Gastrocnemius medialis (tissue), 4 donors: ENCODE data around the gene UTF1. TPM values are rescaled to one million over a fixed set of nuclear protein-coding genes. Genes with fewer than 3 reads are reported as not detected.

Source experiments
- ATAC-seq, 2 donors: fragments of 150-250 bp; one replicate each; pipeline ENCODE4 v1.9.1; 2016
- DNase-seq, 2 donors: peaks; one replicate each; pipeline ENCODE4 v3.0.0-alpha.2; 2019
- H3K27ac ChIP-seq, 4 donors: fragments of 200-600 bp; sonication (generic); 1 replicate in 1 of 4; 2 replicates in 3 of 4; pipeline ENCODE4 v1.5.1; 2016 to 2018; ENCODE audit warnings: mild to moderate bottlenecking in 2 of 4, moderate library complexity in 1 of 4
- H3K27me3 ChIP-seq, 3 donors: fragments of 200-600 bp; sonication (generic) in 2 of 3; 1 replicate in 1 of 3; 2 replicates in 2 of 3; pipeline versions ENCODE4 v1.5.1 to v1.6.0; 2016 to 2019; ENCODE audit warnings: mild to moderate bottlenecking in 1 of 3, moderate library complexity in 1 of 3
- H3K36me3 ChIP-seq, 2 donors: fragments of 200-600 bp; sonication (generic) in 1 of 2; one replicate each; pipeline ENCODE4 v1.5.1; 2017 to 2018
- H3K4me1 ChIP-seq, 2 donors: fragments of 200-600 bp; sonication (generic) in 1 of 2; one replicate each; pipeline ENCODE4 v1.5.1; 2016 to 2017; ENCODE audit warnings: mild to moderate bottlenecking in 2 of 2
- H3K4me3 ChIP-seq, 4 donors: fragments of 200-600 bp; sonication (generic) in 3 of 4; 1 replicate in 1 of 4; 2 replicates in 3 of 4; pipeline ENCODE4 v1.5.1; 2016 to 2019; ENCODE audit warnings: mild to moderate bottlenecking in 2 of 4
- H3K9me3 ChIP-seq, 3 donors: fragments of 200-600 bp; sonication (generic) in 2 of 3; 1 replicate in 1 of 3; 2 replicates in 2 of 3; pipeline ENCODE4 v1.5.1; 2016 to 2019
- POLR2A ChIP-seq, 2 donors: fragments of 450-650 bp; IDR thresholded peaks; one replicate each; pipeline ENCODE4 v1.6.1; 2017; ENCODE audit warnings: antibody characterized with exemption in 2 of 2, mild to moderate bottlenecking in 2 of 2, moderate library complexity in 2 of 2
- in situ Hi-C, 4 donors: fragments of 200-750 bp; cut with MboI; loops; one replicate each; pipeline versions ENCODE4 v1.15.0 to v1.8.0; 2017; ENCODE audit warnings: low sequenced_read_pairs in 4 of 4
- intact Hi-C: fragments of 100-400 bp; cut with DNase I; formaldehyde crosslinking; loops from one replicate; pipeline ENCODE4 v1.15.1; 2023; ENCODE audit warnings: low total_unique reads
- total RNA-seq, 4 donors: library from RNA; depleted of rRNA; stranded (reverse); fragments of >200 nt; gene quantifications; one replicate each; pipeline versions ENCODE4 v1.1.0 to v1.2.3, GENCODE V29; 2016
- TF ChIP-seq, protein P1 (sequence below), 5 experiments: fragments of 450-650 bp in 3 of 5; fragments of 200-600 bp in 2 of 5; sonication (generic) in 2 of 5; IDR thresholded peaks in 4 of 5; conservative IDR thresholded peaks in 1 of 5; 1 replicate in 4 of 5; 2 replicates in 1 of 5; pipeline ENCODE4 v1.5.1; 2016 to 2019; ENCODE audit warnings: antibody characterized with exemption in 5 of 5, mild to moderate bottlenecking in 3 of 5, moderate library complexity in 3 of 5

The UTF1 gene
- total RNA-seq, 4 donors from 2014 or later, result not detected

DNA sequence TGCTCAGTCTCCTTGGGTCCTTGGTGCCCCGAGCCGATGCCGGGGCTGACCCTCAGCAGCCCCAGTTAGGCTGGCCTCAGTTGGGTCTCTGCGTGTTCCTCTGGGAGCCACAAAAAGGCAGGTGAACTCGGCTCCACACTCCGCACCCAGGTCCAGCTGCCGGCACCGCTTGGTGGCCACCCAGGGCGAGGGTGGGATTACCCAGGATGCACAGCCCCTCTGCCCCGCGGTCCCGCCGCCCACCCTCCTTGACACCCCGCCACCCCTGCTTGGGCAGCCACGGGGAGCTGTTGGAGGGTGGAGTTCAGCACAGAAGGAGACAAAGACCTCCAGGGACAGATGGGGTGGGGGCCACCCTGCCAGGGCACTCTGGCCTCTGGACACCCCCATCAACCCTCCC is 25.3 kb downstream of the UTF1 start:
- in situ Hi-C loops (no loop called here), intact Hi-C loops (no loop called here)
- Histone ChIP-seq H3K4me3 (no peak overlapping the region), H3K4me1 (peaks cover 6 to 14% of the 10 kb centered on the region in 2 donors), H3K27me3 (peaks cover 0 to 2% (median 0%) of the 10 kb centered on the region in 3 donors), H3K36me3 (no peaks in the 10 kb centered on the region), H3K27ac (no peak overlapping the region), H3K9me3 (no peaks in the 10 kb centered on the region)
- TF ChIP-seq, protein P1, sequence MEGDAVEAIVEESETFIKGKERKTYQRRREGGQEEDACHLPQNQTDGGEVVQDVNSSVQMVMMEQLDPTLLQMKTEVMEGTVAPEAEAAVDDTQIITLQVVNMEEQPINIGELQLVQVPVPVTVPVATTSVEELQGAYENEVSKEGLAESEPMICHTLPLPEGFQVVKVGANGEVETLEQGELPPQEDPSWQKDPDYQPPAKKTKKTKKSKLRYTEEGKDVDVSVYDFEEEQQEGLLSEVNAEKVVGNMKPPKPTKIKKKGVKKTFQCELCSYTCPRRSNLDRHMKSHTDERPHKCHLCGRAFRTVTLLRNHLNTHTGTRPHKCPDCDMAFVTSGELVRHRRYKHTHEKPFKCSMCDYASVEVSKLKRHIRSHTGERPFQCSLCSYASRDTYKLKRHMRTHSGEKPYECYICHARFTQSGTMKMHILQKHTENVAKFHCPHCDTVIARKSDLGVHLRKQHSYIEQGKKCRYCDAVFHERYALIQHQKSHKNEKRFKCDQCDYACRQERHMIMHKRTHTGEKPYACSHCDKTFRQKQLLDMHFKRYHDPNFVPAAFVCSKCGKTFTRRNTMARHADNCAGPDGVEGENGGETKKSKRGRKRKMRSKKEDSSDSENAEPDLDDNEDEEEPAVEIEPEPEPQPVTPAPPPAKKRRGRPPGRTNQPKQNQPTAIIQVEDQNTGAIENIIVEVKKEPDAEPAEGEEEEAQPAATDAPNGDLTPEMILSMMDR (IDR thresholded peaks at IDR 0.05 in 4 of 5, conservative IDR thresholded peaks at IDR 0.05 in 1 of 5), result no peak
- no peak for TF ChIP-seq POLR2A (IDR thresholded peaks at IDR 0.05)
- no peak for DNase-seq
- ATAC-seq, result no peak

DNA sequence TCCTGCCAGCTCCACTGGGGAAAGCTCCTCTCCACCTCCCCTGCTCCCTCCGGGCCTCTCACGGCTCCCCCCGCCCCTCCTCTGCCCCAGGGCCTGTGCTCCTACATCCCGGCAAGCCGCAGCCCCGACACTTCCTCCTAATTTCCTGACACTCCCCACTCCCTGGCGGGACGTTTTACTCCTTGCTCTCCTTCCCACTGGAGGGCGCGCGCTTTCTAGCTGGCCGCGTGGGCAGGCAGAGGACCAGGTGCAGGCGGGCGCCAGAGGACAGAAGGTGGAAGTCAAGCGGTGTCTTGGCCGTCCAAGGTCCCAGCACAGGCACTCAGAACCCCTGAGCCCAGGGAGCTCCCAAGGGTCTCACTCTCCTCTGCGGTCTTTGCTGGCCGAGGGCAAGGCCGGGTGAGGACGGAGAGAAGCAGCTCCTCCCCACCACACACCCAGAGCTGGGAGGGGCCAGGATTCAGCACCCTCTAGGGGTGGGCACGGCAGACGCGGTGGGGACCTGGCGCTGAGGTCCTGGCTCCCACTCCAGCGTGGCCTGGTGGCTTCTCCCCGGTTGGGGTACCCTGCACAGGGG is 27.6 kb downstream of the UTF1 start:
- DNase-seq (peak; percentile 33 to 35), ATAC-seq (no peak)
- Histone ChIP-seq H3K27me3 (no peaks in the 10 kb centered on the region), H3K4me1 (peaks cover 21 to 26% of the 10 kb centered on the region in 2 donors), H3K27ac (no peak overlapping the region), H3K4me3 (peak overlapping the region in 3 of 4 donors; percentile 32 to 37 (median 34)), H3K36me3 (no peaks in the 10 kb centered on the region), H3K9me3 (no peaks in the 10 kb centered on the region)
- intact Hi-C loops (no loop called here), in situ Hi-C loops (no loop called here)
- no peak for TF ChIP-seq POLR2A (IDR thresholded peaks at IDR 0.05)
- TF ChIP-seq, protein P1 (IDR thresholded peaks at IDR 0.05 in 4 of 5, conservative IDR thresholded peaks at IDR 0.05 in 1 of 5), result peak in 2 of 5 experiments; percentile 30 to 40

DNA sequence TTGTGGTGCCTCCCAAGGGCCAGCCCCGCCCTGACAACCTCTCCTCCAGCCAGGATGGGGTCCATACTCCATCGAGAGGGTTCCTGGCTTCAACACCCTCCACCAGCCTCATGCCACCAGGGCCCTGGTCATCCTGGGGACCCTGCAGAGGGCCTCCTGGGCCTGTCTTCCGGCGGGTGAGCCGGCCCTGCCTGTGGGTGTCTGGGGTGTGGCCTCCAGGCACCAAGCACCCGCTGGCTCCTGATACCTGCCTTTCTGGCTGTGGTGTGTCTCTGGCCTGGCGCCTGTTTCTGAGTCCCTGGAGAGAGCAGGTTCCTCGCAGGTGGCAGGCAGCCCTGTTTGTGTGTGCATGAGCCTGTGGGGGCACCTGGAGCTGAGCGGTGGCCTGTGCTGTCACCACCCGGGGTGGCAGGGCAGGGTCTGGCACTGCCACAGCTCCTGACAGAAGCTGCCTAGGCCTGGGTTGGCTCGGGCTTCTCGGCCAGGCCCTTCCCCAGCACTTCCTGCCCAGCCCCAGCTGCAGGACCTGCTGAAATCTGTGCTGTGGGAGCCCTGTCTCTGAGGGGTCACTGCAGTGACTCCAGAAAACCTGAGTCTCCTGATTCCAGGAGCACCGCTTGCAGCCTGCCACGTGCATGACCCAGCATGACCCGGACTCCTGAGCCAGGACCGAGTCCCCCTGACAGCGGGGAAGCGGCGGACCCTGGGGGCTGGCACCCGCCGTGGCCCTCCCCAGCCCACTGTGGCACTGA is 28.2 kb downstream of the UTF1 start:
- H3K36me3 ChIP-seq, result no peaks in the 10 kb centered on the region
- H3K9me3 ChIP-seq, result no peaks in the 10 kb centered on the region
- ATAC-seq, result no peak
- H3K4me3 ChIP-seq, result no peak overlapping the region
- peaks cover 22 to 27% of the 10 kb centered on the region in 2 donors for H3K4me1 ChIP-seq
- peak overlapping the region in 3 of 4 donors; percentile 7 to 57 (median 19) for H3K27ac ChIP-seq
- in situ Hi-C loops (no loop called here), intact Hi-C loops (no loop called here)
- no peak for DNase-seq
- H3K27me3 ChIP-seq, result no peaks in the 10 kb centered on the region
- no peak for TF ChIP-seq POLR2A (IDR thresholded peaks at IDR 0.05)
- TF ChIP-seq, protein P1 (IDR thresholded peaks at IDR 0.05 in 4 of 5, conservative IDR thresholded peaks at IDR 0.05 in 1 of 5), result no peak

DNA sequence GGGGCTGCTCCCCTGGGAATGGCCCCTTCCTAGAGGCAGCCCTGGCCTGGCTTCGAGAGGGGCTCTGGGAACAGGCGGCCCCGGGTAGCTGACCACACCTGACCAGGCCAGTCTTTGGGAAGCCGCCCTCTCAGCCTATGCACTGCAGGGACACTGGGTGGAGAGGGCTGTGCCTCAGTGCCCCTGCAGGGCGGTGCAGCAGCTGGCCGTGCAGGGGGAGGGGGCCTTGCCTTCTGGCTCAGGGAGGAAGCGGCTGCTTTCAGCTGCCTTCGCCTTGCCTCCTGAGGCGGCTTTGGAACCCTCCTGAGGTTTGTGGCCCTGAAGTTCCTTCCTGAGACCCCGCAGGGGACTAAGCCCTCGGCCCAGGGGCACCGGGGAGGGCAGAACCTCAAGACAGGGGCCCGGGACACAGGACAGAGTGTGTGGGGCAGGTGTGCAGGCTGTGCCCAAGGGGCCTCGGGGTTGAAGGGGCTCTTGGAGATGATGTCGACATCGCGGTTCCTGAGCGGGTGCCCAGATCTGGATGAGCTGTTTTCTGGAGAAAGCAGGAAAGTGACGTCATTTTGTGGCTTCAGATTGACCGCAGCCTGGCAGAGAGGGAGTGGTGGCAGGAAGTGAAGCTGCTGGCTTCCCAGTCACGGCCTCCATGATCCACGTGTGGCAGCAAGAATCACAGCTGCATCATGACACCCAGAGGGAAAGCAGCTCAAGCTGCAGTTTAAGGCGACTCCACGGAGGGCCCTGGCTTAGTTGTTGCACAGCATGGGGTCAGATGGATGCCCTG is 29.0 kb downstream of the UTF1 start:
- intact Hi-C loops (no loop called here), in situ Hi-C loops (no loop called here)
- peak; percentile 9 to 15 for ATAC-seq
- Histone ChIP-seq H3K9me3 (no peaks in the 10 kb centered on the region), H3K4me1 (peaks cover 22 to 27% of the 10 kb centered on the region in 2 donors), H3K27ac (peak overlapping the region; percentile 7 to 57 (median 36)), H3K4me3 (no peak overlapping the region), H3K36me3 (no peaks in the 10 kb centered on the region), H3K27me3 (no peaks in the 10 kb centered on the region)
- peak; percentile 55 to 78 for DNase-seq
- TF ChIP-seq, protein P1 (IDR thresholded peaks at IDR 0.05 in 4 of 5, conservative IDR thresholded peaks at IDR 0.05 in 1 of 5), result no peak
- TF ChIP-seq POLR2A (IDR thresholded peaks at IDR 0.05), result peak in 1 of 2 donors; percentile 21
